GM12892 (cell line): ENCODE data around the gene BTBD6.

ENCODE experiments used
- POLR2A ChIP-seq: IDR thresholded peaks from 2 replicates; pipeline ENCODE4 v1.6.1; 2011; ENCODE audit warnings: low read depth, low read length, control low read depth
- POLR2AphosphoS5 ChIP-seq: IDR thresholded peaks from 2 replicates; pipeline ENCODE4 v1.6.1; 2011; ENCODE audit warnings: low read depth, low read length, control low read depth

DNA sequence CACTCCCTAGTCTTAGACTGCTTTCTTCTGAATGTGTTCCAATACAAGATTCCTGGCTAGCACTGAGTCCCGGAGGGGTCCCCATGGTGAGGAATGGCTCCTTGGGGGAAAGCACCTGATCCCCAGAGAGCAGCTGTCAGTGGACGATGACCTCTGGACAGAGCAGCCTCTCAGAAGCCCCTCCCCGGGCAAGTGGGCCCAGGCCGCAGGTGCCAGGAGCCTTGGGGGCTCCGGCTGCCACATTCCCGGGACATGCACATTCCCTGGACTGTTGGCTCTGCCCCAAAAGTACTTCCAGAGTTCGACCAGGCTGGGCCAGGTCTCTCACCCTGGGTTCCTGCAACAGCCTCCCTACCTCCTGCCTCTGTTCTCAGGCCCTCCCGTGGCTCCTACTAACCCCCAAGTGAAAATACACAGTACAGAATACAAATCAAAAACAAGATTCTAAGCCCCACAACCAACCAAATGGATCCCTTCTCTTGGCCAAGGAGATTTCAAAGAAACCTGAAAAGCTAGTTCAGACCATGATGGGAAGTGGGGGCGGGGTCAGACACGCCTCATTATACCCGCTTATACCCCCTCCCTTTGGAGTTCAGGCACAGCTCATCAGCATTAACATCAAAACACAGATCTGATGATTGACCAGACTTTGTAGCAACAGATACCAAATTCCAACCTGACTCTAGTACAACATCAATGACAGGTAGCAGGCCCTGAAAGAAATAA, 23.3 kb upstream of the BTBD6 start:
- no peak for TF ChIP-seq POLR2A
- no peak for TF ChIP-seq POLR2AphosphoS5
